PFSK-1 (cell line): ENCODE measurements around the gene DYNLT5.

Experiments
- FOXP2 ChIP-seq: optimal IDR thresholded peaks from 2 replicates; pipeline ENCODE3; 2011; ENCODE audit warnings: borderline replicate concordance, control low read depth, inconsistent platforms; ENCODE audit not compliant: insufficient read depth; ENCODE audit errors: extremely low read length, extremely low read depth
- POLR2AphosphoS5 ChIP-seq: IDR thresholded peaks from 2 replicates; pipeline ENCODE4 v1.6.1; 2012; ENCODE audit warnings: low read depth, mild to moderate bottlenecking, control low read depth, low read length, moderate library complexity
- SIN3A ChIP-seq: IDR thresholded peaks from 2 replicates; pipeline ENCODE4 v1.6.1; 2012; ENCODE audit warnings: mild to moderate bottlenecking, low read length, moderate library complexity, borderline replicate concordance; ENCODE audit not compliant: insufficient read depth
- TAF1 ChIP-seq: IDR thresholded peaks from 2 replicates; pipeline ENCODE4 v1.6.1; 2012; ENCODE audit warnings: low read length, control low read depth, borderline replicate concordance; ENCODE audit not compliant: insufficient read depth
- TF ChIP-seq, protein P1 (sequence below), 2 experiments: IDR thresholded peaks; 2 replicates each; pipeline versions ENCODE4 v1.6.1 to v1.8.0; 2011 to 2012; ENCODE audit warnings: low read depth in 2 of 2, low read length in 2 of 2, control low read depth in 1 of 2, inconsistent platforms in 1 of 2, mild to moderate bottlenecking in 1 of 2, moderate library complexity in 1 of 2; ENCODE audit not compliant: insufficient read depth in 1 of 2

Gene DYNLT5

GRCh38 chr1:66787641-66788040, 35.4 kb downstream of the DYNLT5 start:
- TF ChIP-seq TAF1, result no peak
- no peak for TF ChIP-seq SIN3A
- TF ChIP-seq POLR2AphosphoS5, result no peak
- no peak for TF ChIP-seq FOXP2
- TF ChIP-seq, protein P1, sequence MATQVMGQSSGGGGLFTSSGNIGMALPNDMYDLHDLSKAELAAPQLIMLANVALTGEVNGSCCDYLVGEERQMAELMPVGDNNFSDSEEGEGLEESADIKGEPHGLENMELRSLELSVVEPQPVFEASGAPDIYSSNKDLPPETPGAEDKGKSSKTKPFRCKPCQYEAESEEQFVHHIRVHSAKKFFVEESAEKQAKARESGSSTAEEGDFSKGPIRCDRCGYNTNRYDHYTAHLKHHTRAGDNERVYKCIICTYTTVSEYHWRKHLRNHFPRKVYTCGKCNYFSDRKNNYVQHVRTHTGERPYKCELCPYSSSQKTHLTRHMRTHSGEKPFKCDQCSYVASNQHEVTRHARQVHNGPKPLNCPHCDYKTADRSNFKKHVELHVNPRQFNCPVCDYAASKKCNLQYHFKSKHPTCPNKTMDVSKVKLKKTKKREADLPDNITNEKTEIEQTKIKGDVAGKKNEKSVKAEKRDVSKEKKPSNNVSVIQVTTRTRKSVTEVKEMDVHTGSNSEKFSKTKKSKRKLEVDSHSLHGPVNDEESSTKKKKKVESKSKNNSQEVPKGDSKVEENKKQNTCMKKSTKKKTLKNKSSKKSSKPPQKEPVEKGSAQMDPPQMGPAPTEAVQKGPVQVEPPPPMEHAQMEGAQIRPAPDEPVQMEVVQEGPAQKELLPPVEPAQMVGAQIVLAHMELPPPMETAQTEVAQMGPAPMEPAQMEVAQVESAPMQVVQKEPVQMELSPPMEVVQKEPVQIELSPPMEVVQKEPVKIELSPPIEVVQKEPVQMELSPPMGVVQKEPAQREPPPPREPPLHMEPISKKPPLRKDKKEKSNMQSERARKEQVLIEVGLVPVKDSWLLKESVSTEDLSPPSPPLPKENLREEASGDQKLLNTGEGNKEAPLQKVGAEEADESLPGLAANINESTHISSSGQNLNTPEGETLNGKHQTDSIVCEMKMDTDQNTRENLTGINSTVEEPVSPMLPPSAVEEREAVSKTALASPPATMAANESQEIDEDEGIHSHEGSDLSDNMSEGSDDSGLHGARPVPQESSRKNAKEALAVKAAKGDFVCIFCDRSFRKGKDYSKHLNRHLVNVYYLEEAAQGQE (IDR thresholded peaks at IDR 0.05; ENCODE audit: insufficient read depth in 1 of 2, low read depth in 2 of 2, low read length in 2 of 2), result no peak

DNA sequence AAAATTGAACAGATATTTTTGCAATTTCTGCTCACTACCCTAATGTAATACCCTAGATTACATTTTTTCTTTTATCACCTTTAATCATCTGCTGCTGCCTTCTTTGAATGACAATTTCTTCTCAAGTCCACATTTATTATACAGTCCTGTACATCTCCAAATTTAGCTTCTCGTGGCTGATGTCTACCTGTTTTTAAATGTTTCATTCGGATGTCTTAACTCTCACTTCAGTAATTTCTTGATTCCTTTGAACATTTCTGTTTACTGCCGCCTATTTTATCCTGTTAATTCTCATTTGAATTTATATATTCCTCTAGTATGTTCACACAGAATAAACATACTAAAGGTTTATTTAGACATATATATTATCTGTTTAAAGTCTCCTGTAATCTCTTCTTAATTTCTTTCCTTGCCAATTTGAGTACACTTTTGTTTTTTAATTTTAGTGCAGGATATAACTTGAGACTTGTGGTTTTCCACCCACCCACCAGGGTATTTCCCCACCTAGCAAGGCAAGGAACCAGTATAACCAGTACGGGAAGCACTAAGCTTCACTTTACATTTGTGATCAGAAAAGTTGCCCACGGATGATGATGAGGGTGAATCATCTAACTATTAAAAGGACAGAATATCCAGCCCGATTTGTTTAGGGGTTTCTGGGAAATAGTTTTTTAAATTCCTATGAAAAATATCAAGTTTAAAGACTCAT, 36.1 kb downstream of the DYNLT5 start:
- TF ChIP-seq SIN3A, result no peak
- TF ChIP-seq POLR2AphosphoS5, result no peak
- TF ChIP-seq, protein P1 (IDR thresholded peaks at IDR 0.05; ENCODE audit: insufficient read depth in 1 of 2, low read depth in 2 of 2, low read length in 2 of 2), result no peak
- no peak for TF ChIP-seq FOXP2
- TF ChIP-seq TAF1, result no peak

GRCh38 chr1:66791621-66792610, 39.7 kb downstream of the DYNLT5 start:
- no peak for TF ChIP-seq TAF1
- no peak for TF ChIP-seq SIN3A

DNA sequence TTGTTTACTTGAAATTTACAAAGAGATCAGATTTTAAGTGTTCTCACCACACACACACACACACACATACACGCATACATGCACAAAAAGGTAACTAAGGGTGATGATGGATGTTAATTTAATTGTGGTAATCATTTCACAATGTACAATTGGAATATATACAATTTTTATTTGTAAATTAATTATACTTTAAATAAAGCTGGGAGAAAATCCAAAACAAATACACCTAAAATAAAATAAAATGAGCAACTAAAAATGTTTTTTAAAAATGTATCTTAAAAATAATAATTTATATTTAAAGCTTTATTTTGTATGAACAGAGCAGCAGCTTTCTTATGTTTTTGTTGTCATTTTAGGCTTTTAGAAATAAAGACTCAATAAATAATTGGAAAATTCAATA, 57.0 kb downstream of the DYNLT5 start:
- TF ChIP-seq, protein P1 (IDR thresholded peaks at IDR 0.05; ENCODE audit: insufficient read depth in 1 of 2, low read depth in 2 of 2, low read length in 2 of 2), result no peak
- TF ChIP-seq POLR2AphosphoS5 (no peak), FOXP2 (no peak), TAF1 (no peak), SIN3A (no peak)

- TF ChIP-seq TAF1 (no peak), FOXP2 (no peak), SIN3A (no peak), POLR2AphosphoS5 (no peak)
- TF ChIP-seq, protein P1 (IDR thresholded peaks at IDR 0.05; ENCODE audit: insufficient read depth in 1 of 2, low read depth in 2 of 2, low read length in 2 of 2), result no peak
Measured at GRCh38 chr1:66809736-66810326, 57.6 kb downstream of the DYNLT5 start.
